ENCODE data around the gene FSTL5.

DNA sequence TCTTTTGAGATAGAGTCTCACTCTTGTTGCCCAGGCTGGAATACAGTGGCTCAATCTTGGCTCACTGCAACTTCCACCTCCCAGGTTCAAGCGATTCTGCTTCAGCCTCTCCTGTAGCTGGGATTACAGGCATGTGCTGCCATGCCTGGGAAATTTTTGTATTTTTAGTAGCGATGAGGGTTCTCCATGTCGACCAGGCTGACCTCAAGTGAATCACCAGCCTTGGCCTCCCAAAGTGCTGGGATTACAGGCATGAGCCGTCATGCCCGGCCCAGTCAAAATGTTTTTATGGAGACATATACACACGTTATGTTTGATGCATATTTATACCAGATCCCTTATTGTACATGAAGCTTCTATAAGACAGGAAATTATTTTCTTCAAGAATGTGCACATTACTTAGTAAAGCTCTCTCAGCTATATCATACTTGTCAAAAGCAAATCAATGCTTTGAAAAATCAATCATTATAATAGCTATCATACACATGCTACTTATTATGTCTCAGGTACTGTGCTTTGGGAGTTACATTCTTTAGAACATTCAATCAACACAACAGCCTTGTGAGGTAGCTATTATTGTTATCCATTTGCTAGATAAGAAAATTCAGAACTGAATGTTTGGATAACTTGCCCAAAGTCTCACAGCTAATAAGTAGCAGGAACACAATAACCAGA, 269.2 kb downstream of the FSTL5 start:
- TF ChIP-seq, protein P1, sequence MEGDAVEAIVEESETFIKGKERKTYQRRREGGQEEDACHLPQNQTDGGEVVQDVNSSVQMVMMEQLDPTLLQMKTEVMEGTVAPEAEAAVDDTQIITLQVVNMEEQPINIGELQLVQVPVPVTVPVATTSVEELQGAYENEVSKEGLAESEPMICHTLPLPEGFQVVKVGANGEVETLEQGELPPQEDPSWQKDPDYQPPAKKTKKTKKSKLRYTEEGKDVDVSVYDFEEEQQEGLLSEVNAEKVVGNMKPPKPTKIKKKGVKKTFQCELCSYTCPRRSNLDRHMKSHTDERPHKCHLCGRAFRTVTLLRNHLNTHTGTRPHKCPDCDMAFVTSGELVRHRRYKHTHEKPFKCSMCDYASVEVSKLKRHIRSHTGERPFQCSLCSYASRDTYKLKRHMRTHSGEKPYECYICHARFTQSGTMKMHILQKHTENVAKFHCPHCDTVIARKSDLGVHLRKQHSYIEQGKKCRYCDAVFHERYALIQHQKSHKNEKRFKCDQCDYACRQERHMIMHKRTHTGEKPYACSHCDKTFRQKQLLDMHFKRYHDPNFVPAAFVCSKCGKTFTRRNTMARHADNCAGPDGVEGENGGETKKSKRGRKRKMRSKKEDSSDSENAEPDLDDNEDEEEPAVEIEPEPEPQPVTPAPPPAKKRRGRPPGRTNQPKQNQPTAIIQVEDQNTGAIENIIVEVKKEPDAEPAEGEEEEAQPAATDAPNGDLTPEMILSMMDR (IDR thresholded peaks at IDR 0.05; ENCODE audit: borderline replicate concordance, extremely low read depth, low read length, poor library complexity, severe bottlenecking): no peak
- no peak for TF ChIP-seq EZH2 (IDR thresholded peaks at IDR 0.05; ENCODE audit: borderline replicate concordance, low read depth, low read length, severe bottlenecking)

Measured in DND-41 (cell line).